ENCODE data around the gene ALDH7A1.
"Not testable (repeated sequence)": the region's sequence is repeated elsewhere in the genome, so short reads cannot be mapped to it uniquely, and the experiment has no call there.

Gene ALDH7A1

DNA sequence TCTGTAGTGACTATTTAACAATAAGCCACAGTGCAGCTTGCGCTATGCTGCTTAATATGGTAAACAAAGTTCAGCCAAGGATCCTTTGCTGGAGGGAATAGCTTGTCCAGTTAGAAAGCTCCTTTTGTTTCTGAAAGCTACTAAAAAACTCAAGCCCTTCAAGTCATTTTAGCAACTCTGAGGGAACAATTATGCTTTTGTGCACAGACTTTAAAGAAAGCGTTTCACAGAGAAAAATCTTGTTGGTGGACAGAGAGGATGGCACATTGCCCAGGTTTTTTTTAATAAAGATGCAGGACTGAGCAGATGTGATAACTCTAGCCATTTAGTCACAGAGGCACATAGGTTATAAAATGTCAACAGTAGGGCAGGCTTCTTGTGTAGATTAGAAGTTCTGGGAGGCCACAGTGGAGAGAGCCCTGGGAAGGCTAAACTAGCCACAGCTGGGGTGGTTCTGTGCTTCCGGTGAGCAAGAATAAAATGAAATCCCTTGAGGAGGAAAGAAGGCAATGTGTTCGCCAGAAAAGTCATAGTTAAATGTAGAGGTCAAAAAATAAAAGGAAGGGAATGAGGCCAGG is 63.4 kb downstream of the ALDH7A1 start:
- peak; percentile 8 for DNase-seq

DNA sequence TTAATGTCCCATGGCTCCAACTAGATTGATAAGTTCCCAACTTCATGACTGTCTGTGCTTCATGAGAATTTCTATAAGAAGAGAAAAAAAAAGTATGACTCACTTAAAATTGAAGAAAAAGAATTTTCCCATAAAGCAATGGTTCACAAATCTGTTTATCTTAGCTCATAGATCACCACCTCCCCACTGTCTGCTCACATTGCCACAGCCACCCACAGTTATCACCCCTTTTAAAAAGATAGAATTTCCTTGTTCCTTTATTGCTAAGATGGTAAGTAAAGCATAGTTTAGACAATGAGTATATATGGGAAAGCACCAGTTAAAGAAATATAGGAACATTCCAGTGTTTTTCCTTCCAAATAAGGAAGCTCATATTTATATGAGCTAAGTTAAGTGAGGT is 67.1 kb downstream of the ALDH7A1 start:
- peak; percentile 72 for DNase-seq

DNA sequence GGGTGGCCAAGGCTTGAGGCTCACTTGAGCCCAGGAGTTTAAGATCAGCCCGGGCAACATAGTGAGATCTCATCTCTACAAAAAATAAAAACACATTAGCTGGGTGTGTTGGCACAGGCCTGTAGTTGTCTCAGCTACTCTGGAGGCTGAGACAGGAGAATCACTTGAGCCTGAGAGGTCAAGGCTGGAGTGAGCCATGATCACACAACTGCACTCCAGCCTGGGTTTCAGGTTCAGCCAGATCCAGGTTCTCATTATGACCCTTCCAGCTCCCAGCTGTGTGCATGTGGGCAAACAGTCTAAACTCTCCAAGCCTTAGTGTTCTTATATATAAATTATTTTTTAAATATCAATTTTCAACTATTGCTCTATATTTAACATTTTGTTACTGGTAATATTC is 67.9 kb downstream of the ALDH7A1 start:
- DNase-seq, result no peak

DNA sequence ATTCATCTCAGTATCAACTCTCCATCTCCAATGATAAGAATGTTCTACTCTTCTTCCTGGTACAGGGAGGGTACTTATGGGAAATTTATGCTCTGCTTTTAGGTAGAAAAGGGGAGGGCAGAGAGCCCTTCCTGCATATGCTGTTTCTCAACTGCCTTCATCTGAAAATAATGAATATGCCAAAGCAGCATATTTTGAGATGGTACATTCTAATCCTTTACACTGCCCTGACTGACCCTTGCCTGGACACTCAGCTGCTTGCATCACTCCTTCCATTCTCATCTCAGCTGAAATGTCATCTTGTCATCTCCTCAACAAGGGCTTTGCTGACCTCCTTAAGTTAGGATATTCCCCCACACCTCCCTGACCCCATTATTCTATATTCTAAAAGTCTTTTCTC is 68.5 kb downstream of the ALDH7A1 start:
- DNase-seq, result no peak

DNA sequence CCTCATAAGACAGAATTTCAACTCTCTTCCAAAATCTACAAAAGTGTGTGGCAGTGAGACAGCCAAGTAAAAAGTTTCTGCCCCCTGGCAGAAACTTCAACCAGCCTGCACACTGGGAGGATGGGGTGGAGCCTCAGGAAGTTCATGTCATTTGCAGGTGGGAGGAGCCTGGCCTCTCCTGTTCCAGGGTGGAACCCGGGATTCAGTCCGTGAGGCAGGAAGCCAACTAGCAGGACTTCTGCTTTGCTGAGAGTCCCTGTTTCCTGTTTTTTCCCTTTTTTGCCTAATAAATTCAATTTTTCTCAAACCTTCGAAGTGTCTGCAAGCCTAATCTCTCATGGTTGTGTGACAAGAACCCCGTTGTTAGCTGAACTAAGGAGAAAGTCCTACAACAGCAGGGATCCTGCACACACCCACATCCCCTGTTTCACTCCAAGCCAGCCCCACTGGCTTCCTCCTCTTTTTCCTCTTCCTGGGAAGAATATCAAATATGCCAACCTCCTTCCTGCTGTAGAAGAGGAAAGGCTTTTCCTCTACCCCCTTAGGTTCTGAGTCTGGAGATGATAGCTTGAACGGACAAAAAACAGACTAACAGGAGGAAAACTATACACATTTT is 69.3 kb downstream of the ALDH7A1 start:
- DNase-seq, result no peak

DNA sequence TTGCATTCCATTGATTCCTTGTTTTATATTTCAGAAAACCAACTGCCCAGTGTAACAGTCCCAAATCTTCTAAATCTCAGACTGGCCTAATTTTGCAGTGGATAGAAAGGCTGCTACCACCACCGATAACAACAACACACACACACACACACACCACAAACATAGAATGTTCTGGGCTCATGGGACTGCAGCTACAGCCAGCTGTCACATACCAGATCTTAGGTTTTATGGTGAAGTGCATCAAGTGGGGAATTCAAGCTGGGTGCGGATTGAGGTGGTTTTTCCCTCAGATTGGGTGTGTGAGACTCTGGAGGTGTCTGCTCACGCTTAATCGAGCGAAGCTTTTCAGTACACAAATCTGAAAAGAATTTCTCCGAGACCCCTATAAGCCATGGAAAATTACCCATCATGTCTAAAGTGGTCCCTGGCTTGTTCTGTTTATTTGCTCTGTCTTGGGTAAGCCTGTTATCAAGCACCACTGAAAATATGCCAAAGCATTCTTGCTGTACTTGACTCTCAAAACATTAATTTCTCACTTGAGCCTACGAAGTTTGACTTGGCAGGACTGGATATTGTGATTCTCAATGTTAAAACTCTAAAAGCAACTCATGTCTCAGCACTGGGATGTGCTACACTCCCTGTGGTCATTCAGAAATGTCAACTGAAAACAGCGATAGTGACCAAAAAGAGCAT is 71.1 kb downstream of the ALDH7A1 start:
- DNase-seq, result no peak

DNA sequence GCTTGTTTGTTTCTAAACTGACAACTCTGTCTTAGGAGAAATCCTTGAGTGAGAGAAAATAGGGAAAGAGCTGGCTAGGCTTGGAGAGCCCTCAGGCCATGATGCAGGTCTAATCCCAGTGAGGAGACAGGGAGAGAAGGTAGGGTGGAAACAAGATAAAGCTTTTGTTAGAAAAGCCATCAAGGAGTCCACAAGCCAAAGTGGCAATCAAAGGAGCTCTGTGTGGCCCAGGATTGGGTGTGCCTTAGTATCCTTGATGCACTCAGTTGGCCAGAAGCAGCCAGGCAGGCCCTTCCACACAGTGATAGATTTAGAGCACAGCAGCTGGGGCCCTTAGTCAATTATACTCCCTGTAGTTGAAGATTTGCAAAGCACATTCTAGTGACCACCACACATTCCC is 73.9 kb downstream of the ALDH7A1 start:
- DNase-seq, result no peak

DNA sequence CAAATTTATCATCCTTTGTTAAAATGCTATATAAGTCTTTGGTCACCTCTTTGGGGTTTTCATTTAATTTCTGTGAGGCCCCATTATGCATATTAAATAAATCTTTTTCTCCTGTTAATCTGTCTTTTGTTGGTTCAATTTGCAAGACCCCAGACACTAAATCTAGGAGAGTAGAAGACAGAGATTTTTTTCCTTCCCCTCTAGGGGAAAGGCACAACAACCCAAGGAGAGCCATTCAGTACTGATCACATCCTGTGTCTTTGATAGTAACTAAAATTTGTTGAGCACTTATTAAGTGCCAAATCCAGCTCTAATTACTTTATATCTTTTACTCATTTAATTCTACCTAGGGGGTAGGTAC is 74.4 kb downstream of the ALDH7A1 start:
- no peak for DNase-seq

DNA sequence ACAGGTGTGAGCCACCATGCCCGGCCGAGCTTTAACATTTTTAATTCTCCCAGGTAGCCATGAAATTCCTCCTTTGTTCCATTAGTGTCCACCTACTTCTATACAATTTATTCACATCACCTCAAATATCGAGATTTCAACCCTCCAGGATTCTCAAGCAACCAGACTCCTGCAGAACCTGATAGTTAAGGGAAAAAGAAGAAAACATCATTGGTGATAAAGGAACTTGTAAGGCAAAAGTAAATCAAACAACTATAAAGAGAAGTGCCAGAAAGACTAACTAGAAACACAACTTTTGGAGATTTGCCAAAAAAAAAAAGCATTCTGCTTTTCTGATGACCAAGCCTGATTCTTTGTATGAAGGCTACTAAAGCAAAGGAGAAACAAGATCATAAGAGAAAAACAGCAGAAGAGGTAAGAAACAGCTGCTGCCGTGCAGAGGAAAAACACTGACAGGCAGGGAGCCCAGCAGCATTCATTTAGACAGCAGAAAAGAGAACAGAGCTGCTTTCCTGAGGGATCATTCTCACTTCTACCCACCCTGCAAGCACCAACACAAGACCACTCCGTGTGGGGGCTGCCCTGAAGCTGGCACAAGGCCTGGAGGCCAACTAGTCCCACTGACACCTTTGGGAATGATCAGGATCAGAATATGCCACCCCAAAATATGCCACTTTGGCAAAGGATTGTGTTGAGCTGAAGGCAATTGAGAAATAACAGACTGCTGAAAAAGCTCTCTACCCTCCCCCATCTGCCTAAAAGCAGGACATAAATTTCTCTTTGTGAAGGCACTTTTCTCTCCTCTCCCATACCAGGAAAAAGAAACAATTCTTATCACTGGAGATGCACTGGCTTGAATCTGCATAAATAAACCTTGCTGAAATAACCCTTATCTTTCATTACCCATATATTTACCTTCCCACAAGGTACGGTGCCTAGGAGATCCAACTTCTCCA is 75.1 kb downstream of the ALDH7A1 start:
- no peak for DNase-seq

DNA sequence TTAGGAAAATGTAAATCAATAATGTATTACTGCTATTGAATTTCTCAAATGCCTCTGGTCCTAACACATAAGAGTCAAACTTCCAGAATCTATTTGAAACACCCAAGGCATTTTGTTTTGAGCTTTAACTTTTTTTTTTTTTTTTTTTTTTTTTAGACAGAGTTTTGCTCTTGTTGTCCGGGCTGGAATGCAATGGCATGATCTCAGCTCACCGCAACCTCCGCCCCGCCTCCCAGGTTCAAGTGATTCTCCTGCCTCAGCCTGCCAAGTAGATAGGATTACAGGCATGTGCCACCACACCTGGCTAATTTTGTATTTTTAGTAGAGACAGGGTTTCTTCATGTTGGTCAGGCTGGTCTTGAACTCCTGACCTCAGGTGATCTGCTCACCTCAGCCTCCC is 75.8 kb downstream of the ALDH7A1 start:
- DNase-seq, result not testable (repeated sequence)

DNA sequence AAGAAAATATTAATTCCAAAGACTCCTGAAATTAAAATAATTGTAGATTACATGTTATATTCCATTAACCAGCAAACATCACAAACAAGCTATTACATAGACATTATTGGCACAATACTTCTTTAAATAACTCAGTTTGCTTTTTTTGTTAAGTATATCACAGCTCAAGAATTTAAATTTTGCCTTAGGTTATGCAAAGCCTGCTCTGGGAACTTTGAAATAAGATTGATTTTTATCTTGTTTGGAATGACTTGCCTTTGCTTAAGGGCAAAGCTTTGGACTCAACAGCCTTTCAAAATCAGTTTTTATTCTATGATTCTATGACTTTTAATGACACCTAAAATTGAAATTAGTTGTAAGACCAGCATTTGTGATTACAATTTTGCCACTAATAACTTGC is 78.2 kb downstream of the ALDH7A1 start:
- no peak for DNase-seq

DNA sequence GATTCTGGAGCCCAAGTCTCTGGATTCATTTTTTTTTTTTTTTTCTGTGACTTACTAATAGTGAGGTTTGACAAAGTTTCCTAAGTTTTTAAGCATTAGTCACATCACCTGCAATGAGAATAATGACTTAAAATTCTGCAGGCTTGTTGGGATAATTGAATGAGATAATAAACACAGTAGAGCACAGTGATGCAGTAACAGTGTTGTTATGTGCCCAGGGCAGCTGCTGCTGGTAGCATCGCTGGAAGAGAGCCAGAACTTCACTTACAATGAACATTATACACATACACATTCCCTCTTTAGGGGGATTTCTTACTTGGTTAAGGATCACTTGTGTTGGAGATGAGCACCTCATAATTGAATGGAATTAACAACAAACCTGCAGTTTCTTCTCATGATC is 78.9 kb downstream of the ALDH7A1 start:
- DNase-seq, result peak; percentile 34

DNA sequence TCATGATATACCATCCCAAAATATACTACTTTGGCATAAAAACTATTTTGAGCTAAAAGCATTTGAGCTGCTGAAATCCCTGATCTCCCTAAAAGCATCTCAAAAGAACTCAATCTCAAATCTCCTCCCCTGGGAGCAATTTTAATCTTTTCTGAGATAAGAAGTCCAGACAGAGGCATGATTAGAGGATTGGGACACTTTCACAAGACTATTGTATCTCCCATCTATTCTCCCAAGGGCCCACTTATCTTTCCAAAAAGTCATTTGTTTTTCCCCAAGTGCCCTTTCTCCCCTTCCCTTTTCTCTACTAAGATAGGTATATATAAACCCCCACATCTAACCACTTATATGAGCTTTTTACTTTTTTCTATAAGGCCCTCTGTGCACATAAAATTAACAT is 79.7 kb downstream of the ALDH7A1 start:
- no peak for DNase-seq

DNA sequence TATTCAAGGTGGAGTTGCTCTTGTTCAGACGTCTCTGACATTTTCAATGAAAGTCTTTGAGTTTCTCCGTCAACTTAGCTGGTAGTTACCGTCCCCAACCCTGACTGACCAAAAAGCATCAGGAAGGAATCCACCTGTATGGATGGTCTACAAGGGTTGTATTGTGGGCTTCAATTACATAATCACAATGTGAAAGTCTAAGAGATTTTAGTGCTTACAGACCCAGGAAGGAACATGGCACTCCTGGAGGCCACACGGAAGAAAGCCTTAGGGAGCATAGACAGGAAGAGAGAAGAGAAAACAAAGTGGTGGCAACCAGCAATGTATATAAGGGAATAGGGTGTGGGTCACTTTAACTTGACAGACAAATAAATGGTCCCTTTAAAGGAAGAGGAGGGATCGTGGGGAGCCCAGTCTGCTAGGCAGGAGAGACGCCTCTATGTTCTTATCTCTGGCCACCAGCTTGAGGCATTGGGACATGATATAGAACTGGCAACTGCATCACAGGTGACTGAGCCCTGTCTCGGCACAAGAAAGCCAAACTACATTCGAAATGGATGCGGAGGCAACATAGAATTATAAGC is 80.4 kb downstream of the ALDH7A1 start:
- DNase-seq, result no peak

DNA sequence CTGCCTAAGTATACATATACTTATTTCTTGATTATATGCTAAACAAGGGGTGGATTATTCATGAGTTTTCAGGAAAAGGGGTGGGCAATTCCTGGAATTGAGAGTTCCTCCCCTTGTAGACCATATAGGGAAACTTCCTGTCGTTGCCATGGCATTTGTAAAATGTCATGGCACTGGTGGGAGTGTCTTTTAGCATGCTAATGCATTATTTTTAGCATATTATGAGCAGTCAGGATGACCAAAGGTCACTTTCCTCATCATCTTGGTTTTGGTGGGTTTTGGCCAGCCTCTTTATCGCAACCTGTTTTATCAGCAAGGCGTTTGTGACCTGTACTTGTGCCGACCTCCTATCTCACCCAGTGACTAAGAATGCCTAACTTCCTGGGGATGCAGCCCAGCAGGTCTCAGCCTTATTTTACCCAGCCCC is 80.9 kb downstream of the ALDH7A1 start:
- DNase-seq, result peak; percentile 40

DNA sequence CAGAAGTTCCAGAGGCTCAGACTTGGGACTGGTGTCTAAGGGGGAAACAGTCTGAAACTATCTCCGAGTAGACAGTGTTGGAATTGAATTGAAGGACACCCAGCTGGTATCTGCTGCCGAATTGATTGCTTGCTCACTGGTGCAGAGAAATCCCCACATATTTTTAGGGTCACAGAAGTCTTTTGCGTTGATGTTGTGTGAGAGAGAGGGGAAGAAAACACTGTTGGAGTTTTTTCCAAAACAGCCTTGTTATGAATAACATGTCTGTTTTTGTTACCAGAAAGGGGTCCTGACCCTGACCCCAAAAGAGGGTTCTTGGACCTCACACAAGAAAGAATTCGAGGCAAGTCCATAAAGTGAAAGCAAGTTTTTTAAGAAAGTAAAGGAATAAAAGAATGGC is 81.3 kb downstream of the ALDH7A1 start:
- no peak for DNase-seq

DNA sequence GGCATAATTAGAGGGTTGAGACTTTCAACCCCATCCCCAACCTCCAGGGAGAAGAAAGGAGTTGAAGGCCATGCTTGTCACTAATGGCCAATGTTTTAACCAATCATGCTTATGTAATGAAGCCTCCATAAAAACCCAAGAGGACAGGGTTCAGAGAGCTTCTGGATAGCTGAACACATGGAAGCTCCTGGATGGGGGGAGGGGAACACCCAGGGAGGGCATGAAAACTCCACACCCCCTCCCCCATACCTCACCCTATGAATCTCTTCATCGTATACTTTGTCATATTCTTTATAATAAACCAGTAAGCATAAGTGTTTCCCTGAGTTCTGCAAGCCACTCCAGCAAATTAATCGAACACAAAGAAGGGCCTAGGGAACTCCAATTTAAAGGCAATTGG is 81.7 kb downstream of the ALDH7A1 start:
- no peak for DNase-seq

DNA sequence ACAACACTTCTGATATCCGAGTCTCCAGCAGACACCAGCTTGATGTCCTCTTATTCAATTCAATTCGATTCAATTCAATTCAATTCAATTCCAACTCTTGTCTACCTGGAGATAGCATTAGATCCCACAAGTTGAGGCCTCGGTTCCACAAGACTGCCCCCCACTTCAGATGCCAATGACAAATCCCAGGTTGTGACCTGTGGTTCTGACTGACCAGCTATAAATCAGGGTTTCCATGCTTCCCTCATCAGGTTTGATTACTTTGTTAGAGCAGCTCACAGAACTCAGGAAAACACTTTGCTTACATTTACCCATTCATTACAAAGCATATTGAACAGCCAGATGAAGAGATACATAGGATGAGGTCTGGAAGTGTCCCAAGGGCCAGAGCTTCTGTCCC is 82.6 kb downstream of the ALDH7A1 start:
- no peak for DNase-seq

DNA sequence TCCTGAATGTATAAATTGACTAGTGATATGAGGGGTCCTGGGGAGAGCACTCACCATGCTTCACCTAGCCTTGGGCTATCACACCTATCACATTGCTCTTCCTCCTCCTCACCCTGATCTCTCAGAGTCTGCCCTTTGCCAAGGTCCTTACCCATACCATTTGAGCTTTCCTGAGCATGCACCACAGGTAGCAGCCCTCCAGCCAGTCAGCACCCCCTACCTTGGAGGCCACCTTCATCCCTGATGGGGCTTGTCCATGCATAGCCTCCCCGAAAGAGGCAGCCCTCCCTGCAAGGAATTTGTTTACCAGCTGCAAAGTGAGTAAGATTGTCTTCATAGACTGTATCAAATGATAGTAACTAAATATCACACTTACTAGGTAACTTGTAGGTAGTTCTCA is 83.1 kb downstream of the ALDH7A1 start:
- no peak for DNase-seq

DNA sequence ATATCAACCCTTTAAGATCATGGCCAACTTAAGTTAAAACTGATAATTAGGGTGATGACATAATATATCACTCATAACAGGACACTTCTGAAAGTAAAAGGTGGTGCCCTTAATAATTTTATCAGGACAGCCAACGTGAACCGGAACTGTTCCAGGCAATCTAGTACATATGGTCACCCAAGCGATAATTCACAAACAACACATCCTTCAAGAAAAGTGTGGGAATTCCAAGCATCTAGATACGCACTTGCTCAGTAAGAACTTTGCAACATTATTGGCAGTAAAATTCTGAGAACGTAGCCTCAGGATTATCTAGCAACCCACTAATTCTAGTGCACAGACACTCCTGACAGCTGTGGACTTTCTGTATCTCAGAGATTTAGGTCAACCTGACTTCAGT is 85.7 kb downstream of the ALDH7A1 start:
- no peak for DNase-seq

DNA sequence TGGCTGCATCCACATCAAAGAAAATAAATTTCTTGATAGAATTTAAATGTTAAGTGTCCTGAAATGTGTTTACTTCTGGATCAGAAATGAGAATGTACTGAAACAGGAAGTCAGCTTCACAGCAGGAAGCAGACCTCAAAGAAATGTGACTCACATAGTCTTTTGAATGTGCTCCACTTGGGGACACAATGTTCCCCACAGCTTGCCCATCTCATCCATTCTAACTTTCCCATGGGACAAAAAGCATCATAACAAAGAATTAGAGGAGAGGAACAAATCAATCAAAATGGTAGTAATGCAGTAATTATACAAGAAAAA is 86.1 kb downstream of the ALDH7A1 start:
- peak; percentile 50 for DNase-seq

DNA sequence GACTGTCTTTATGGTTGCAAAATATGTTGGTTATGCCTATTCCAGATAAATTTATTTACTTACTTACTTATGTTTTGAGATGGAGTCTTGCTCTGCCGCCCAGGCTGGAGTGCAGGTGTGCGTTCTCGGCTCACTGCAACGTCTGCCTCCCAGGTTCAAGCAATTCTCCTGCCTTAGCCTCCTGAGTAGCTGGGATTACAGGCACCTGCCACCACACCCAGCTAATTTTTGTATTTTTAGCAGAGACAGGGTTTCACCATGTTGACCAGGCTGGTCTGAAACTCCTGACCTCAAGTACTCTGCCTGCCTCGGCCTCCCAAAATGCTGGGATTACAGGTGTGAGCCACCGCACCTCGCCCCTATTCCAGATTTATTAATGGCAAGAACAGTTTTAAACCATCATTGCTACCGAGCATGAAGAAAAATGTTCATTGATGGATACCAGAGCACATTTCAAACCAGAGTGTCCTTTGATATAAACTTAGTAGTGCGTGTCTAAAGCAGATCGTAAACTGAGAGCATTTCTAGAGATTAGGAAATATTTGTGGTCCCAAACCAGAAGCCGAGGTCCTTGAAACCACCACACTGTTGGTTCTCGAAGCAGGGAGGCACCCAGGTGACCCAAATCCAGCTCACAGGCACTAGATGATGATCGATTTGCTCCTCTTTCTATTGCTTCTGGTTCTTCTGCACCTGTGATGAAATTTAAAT is 86.6 kb downstream of the ALDH7A1 start:
- no peak for DNase-seq

DNA sequence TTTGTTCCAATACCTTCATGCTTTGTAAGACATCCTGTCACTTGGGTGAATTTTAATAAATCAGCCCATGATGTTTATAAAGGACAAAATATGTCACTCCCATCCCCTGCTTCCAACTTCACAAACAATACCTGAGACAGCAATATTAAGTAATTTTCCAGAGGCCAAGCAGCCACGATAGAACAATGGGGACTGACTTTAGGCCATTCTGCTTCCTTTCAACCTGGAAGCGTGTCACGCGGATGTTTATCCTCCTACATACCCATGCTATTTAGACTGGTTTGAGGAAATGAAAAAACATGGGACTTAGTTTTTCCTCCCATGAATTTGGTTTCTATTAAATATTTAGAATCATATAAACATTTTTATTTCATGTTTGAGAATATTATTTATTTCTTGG is 88.9 kb downstream of the ALDH7A1 start:
- DNase-seq, result no peak

All from HCEC 1CT (cell line).